ENCODE data around the gene RYR1.
A peak's percentile ranks its signal among the peaks of the same experiment; 100 is the strongest.
"Not testable (repeated sequence)": the region's sequence is repeated elsewhere in the genome, so short reads cannot be mapped to it uniquely, and the experiment has no call there.

RYR1 gene

DNA sequence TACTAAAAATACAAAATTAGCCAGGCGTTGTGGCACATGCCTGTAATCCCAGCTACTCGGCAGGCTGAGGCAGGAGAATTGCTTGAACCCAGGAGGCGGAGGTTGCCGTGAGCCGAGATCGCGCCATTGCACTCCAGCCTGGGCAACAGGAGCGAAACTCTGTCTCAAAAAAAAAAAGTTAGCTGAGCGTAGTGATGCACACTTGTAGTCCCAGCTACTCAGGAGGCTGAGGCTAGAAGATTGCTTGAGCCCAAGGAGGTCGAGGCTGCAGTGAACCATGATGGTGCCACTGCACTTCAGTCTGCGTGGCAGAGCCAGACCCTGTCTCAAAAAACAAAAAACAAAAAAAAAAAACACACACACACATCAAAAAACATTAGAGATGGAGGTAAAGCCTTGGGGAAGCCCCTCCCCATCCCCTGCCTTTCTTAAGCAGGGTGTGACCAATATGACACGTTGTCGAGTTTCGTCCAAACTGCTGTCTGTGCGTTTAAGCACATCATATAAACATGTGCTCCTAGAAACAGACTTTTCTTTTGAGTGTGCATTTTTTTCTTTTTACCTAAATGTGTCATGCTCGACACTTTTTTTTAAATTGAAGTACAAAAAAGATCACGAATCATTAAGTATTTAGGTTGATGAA, 6.3 kb upstream of the RYR1 start:
- DNase-seq (ENCODE audit: low read depth) = not testable (repeated sequence)

DNA sequence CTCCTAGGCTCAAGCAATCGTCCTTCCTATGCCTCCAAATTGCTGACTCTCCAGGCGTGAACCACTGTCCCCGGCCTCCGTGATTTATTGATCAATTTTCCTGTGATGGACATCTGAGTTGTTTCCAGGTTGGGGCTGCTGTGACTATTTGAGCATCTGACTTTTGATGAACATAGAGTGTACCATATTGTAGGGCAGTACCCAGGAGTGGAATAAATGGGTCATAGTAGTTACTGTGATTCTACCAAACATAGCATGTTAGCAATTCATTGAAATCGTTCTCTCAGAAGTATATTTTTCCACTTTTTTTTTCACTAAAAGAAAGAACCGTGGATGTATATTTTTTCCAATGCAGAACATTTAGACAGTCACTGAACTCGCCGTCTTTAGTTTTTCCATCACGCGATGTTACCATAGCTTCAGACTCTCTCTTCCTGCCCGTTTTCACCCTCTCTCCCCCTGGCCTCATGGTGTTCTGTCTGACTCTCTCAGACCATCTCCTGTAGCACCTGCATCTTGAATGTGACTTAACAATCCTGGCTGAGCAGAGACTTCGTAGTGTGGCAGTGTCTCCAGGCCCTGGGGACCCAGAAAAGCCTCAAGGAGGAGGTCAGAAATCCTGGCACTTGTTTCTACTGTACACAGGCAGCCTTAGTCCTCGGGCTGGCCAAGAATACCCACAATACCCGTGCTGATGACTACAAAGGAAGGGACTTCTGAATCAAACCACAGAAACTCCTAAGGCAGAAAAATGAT, 4.3 kb upstream of the RYR1 start:
- DNase-seq (ENCODE audit: low read depth) = no peak

DNA sequence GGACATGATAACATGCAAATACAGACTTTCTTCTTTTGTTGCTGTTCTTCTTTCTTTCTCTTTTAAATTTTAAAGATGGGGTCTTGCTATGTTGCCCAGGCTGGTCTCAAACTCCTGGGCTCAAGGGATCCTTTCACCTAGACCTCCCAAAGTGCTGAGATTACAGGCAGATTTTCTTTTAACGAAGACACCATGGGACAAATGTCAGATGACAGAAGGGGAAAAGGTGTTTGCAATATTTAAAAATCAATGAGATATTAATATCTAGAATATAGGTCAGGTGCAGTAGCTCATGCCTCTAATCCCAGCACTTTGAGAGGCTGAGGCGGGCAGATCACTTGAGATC, 3.7 kb upstream of the RYR1 start:
- DNase-seq (ENCODE audit: low read depth) = no peak

DNA sequence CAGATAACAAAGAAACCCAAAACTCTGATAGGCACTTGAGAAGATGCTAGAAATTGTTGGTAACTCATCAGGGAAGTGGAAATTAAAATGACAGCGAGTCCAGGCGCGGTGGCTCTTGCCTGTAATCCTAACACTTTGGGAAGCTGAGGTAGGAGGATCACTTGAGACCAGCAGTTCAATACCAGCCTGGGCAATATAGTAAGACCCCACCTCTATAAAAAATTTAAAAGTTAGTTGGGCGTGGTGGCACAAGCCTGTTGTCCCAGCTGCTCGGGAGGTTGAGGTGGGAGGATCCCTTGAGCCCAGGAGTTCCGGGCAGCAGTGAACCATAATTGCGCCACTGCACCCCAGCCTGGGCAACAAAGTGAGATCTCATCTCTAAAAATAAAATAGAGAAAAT, 2.6 kb upstream of the RYR1 start:
- no peak for DNase-seq (ENCODE audit: low read depth)

DNA sequence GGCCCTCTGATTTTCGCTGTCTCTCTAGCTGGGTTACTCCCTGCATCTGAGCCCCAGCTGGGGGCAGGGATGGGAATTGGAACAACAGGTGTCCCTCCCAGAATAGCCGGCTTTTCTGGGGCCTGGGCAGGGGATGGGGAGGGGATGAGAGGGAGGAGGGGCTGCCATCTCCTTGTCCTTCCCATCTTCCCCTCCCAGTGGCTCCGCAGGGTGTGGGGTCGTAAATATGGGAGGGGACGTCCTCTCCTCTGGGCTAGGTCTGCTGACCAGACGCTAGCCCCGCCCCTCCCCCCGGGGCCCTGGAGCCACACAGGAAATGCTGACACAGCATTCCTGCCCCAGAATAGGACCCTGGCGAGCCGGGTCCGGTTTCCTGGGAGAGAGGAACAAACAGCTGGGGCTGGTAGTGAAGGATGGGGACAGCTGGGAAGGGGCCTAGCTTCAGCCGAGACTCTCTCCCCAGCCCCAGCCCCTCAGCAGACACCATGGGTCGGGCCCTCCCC, 1.1 kb downstream of the RYR1 start:
- DNase-seq (ENCODE audit: low read depth) = no peak

DNA sequence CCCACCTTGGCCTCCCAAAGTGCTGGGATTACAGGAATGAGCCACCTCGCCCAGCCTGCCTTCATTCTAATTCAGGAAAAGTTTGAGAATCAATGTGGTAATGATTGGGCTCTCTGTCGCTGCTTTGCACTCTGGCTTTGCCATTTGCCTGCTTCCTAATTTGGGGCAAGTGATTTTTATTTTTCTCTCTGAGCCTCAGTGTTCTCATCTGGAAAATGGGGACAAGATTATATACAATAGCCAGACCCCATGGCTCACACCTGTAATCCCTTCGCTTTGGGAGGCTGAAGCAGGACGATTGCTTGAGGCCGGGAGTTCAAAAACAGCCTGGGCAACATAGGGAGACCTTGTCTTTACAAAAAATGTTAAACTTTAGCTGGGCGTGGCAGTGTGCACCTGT, 3.8 kb downstream of the RYR1 start:
- no peak for DNase-seq (ENCODE audit: low read depth)

DNA sequence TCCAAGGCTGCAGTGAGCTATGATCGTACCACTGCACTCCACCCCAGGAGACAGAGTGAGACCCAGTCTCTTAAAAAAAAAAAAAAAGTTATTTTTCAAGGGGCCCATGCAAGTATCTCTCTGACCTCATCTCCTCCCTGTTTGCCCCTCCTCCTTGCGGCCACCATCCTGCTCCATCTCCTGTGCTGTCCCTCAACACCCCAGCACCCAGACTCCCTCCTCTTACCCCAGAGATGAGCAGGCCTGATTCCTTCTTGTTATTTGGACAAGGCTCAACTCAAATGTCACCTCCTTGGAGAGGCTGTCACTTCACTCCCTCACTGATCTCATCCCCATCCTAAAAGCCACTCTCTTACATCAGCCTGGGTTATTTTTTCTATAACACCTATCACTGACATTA, 4.4 kb downstream of the RYR1 start:
- DNase-seq (ENCODE audit: low read depth) = no peak

DNA sequence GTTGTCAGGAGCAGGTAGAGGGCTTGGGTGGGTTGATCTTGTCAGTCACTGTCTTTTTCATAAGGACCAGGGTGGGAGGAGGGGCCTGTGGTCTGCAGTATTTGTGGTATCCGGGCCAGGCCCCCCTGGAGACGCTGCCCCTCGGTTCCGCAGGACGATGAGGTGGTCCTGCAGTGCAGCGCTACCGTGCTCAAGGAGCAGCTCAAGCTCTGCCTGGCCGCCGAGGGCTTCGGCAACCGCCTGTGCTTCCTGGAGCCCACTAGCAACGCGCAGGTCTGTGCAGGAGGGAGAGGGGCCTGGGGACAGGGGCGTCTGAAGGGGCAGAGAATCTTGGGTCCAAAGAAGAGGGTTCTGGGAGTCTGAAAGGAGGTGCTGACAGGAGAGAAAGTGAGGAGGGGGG, 7.1 kb downstream of the RYR1 start:
- no peak for DNase-seq (ENCODE audit: low read depth)

DNA sequence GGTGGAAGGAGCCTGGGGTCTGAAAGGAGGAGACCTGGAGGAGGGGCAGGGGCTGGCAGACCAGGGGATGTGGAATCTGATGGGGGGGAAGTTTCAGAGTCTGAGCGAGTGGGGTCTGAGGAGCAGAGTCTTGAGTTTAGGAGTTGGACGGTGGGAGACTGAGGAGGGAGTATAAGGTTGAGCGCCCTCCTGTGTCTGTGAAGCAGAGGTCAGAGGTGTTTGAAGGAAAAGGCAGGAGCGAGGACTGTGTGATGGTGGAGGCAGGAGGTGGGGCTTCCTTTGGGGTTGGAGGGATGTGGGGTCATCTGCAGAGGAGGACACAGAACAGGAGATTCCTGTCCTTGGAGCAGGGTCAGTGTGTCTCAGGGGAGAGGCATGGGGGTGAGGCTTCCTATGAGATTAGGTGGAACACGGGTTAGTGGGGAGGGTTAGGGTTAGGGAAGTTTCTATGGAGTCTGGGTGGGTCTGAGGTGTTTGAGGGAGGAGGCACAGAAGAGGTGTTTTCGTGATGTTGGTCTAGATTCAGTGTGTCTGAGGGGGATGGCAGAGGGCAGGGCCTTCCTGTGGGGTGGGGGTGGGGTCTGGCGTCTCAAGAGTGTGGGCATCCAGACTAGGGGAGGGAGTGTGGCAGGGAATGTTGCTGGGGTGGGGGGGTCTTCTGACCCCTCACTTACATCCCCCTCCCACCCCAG, 8.3 kb downstream of the RYR1 start:
- DNase-seq (ENCODE audit: low read depth) = no peak

DNA sequence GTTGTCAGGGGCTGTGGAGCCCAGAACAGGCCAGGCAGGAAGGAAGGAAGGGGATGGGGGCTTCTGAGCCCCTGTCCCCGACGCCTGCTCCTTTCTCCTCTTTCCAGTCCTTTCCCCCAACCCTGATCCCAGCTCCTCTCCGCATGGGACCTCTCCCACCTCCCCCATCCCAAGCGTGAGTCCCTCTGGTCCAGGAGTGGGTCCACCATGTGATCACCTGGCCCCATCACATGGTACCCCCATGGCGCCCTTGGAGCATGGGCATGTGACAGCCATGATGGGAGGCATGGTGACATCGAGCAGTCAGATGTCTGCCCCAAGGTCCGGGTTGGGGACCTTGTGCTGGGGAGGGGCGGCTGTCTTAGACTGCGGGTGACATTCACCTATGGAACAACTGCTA, 9.2 kb downstream of the RYR1 start:
- no peak for DNase-seq (ENCODE audit: low read depth)

DNA sequence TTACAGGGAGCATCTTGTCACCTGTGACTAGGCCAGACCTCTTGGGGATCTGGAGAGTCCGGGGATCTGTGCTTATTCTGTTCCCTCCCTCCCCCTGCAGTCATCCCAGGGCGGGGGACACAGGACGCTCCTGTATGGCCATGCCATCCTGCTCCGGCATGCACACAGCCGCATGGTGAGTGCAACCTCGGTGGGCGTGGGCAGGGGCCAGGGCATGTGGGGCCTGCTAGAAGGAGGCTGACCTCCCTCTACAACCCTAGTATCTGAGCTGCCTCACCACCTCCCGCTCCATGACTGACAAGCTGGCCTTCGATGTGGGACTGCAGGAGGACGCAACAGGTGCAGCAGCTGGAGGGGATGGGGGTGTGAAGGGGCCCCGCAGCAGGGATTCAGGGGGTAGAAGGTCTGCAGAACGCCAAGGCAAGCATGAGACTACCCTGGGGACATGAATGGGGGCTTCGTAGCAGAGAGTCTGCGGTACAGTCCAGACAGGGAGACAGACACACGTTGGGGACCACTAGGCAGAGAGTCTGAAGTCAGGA, 10.0 kb downstream of the RYR1 start:
- DNase-seq (ENCODE audit: low read depth) = no peak

DNA sequence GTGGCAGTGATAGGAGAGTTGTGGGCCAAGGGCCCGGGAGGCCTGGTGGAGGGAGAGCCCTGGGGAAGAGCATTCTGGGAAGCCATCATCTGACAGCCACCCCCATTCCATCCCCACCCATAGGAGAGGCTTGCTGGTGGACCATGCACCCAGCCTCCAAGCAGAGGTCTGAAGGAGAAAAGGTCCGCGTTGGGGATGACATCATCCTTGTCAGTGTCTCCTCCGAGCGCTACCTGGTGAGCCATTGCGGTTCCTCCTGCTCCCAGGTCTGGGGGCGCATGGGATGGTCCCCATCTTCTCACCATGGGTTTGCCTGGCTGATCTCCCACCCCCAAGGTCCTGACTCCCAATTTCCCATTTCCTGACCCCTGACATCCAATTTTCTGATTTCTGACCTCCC, 10.5 kb downstream of the RYR1 start:
- no peak for DNase-seq (ENCODE audit: low read depth)

DNA sequence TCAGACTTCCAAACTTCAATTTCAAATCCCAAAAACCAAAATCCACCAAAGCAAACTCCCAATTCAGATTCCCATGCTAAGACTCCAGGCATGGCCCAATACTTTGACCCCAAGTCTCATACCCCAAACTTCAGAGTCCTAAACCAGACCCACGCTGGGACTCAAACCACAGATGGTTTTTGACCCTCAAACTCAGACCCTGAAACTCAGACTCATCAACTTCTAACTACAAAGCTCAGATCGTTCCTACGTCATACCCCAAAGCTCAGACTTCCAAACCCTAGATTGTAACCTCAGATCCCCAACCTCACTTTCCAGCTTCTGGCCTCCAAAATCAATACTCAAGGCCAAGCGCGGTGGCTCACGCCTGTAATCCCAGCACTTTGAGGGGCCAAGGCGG, 11.9 kb downstream of the RYR1 start:
- DNase-seq (ENCODE audit: low read depth) = no peak

DNA sequence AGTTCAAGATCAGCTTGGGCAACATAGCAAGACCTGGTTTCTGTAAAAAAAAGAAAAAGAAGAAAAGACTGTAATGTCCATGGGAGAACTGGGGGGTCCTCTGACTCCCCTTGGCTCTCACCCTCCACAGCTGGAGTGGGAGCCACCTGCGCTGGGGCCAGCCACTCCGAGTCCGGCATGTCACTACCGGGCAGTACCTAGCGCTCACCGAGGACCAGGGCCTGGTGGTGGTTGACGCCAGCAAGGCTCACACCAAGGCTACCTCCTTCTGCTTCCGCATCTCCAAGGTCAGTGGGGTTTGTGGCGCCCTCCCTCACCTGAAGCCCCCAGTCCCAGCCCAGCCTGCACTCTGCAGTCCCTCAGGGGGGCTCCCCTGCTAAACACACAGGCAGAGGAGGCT, 14.7 kb downstream of the RYR1 start:
- DNase-seq (ENCODE audit: low read depth) = no peak

DNA sequence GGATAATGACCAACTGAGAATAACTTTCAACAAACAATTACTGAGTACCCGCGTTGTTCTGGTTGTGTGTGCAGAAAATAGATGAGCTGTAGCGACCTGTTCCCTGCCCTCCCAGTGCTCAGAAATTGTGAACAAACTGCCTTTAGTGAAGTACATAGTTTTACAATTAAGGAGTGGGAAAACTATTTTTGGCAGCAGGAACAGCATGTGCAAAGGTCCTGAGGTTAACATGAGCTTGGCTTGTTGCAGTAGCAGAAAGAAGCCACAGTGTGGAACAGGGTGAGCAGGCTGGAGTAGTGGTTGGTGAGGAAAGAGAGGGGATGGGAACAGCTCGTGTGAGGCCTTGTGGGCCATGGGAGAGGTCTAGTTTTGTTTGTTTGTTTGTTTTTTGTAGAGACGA, 16.0 kb downstream of the RYR1 start:
- no peak for DNase-seq (ENCODE audit: low read depth)

DNA sequence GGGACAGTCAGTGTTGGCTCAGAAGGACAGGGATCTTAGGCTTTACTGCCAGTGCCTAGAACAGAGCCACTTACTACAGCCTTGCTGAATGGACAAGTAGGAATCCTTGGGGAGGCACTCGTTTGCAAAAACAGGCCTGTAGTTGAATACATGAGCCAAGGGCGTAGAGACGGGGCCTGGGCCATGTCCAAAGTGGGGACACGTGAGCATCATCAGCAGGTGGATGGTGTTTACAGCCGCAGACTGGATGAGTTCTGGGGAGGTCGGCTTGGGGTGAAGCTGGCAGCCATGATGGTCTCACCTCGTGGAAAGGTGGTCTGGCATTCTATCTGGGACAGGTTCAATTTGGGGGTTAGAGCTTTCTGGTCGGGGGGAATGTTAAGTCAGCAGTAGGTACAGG, 17.5 kb downstream of the RYR1 start:
- DNase-seq (ENCODE audit: low read depth) = no peak

DNA sequence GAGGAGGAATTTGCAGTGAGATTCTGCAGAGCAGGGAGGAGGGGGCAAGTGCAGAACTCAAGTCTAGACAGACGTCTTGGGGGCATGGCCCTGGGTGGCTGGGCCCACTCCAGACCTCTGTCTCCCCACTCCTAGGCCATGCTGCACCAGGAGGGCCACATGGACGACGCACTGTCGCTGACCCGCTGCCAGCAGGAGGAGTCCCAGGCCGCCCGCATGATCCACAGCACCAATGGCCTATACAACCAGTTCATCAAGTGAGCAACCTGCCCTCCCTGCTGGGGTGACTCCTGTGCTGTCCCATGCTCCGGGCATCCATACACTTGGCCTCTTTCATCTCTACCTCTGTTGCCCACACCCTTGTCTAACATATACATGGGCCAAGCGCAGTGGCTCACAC, 18.1 kb downstream of the RYR1 start:
- DNase-seq (ENCODE audit: low read depth) = no peak

DNA sequence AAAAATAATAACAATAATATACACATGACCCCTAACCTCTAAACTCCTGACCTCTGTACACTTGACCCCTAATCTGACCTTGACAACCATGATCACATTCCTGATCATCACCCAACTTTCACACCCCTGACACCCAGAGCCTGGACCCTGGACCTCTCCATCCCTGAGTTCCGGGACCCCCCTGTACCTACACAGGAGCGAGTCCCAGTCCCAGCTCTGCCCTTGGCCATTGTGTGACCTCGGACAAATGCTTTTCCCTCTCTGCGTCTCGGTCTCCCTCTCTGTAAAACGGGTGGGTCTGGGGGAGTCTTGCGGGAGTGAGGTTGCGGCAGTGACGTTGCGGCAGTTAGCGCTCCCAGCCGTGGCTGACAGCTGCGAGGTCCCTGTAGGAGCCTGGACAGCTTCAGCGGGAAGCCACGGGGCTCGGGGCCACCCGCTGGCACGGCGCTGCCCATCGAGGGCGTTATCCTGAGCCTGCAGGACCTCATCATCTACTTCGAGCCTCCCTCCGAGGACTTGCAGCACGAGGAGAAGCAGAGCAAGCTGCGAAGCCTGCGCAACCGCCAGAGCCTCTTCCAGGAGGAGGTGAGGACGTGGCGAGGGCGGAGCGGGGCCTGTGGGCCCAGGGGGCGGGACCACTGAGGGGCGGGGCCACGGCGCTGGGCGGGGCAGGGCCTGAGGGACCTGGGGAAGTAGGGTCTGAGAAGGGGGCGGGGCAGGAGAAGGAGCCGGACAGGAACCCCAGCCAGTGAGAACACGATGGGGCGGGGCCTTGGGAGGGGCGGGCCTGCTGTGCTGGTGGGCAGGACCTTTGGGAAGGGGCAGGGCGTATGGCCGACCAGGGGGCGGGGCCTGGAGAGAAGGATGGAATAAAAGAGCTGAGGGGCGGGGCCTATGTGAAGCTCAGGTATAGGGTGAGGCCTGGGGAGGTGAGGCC, 19.2 kb downstream of the RYR1 start:
- DNase-seq (ENCODE audit: low read depth) = no peak

DNA sequence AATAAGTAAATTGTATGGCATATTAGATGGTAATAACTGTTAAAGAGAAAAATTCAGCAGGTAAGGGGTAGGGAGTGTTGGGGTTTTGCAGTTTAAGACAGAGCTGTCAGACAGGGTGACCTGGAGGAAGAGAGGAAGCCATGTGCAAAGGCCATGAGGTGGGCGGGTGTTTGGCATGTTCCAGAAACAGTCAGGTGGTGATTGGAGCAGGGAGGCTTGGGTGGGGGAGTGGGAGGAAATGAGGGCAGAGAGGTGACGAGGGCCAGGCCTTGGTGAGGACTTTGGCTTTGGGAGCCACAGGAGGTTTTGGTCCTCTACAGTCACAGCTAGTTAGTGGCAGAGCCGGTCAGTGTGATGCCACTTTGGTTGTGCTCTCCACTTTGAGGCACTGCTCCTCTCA, 20.1 kb downstream of the RYR1 start:
- DNase-seq (ENCODE audit: low read depth) = no peak

DNA sequence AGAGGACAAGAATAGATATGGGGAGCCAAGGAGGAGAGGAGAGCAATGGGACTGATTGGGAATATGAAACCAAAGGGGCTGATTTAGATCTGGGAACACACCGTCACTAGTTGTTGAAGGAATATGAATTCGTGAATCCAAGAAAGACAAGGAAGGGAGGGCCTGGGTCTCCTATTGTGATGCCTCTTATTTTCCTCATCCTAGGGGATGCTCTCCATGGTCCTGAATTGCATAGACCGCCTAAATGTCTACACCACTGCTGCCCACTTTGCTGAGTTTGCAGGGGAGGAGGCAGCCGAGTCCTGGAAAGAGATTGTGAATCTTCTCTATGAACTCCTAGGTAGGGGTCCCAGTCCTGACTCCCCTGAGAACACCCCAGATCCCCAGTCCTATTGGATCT, 21.5 kb downstream of the RYR1 start:
- DNase-seq (ENCODE audit: low read depth) = peak; percentile 1

DNA sequence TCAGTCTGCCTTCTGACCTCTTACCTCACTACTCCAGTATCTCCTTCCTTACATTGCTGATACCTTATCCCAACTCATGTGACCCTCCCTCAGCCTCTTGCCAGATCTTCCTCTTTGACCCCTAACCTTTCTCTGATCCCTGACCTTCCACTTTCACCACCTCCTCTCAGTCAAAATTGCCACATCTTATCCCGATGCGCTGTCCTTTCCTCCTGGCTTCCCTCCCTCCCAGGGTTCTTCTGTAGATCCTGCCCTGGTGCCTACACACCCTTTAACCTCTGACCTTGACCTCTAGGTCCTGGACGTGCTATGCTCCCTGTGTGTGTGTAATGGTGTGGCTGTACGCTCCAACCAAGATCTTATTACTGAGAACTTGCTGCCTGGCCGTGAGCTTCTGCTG, 23.7 kb downstream of the RYR1 start:
- DNase-seq (ENCODE audit: low read depth) = no peak
